ENCODE data around the gene BMPR1A. TPM values are rescaled to one million over a fixed set of nuclear protein-coding genes. Genes with fewer than 3 reads are reported as not detected.
"Not testable (repeated sequence)": the region's sequence is repeated elsewhere in the genome, so short reads cannot be mapped to it uniquely, and the experiment has no call there.

BMPR1A gene
- total and polyA plus RNA-seq, 12 donors: 4.4 to 55.9 (median 27.0) TPM

GRCh38 chr10:86732771-86733170 is 23.6 kb upstream of the BMPR1A start:
- no peak for TF ChIP-seq POLR2A (IDR thresholded peaks at IDR 0.05)
- TF ChIP-seq CTCF (IDR thresholded peaks at IDR 0.05): no peak
- no peaks in the 10 kb centered on the region for H3K27me3 ChIP-seq
- DNase-seq: no peak
- H3K4me1 ChIP-seq (replicated peaks in 1 of 2): no peaks in the 10 kb centered on the region
- intact Hi-C loops (cut with DNase I): no loop called here
- no peaks in the 10 kb centered on the region for H3K36me3 ChIP-seq (replicated peaks in 1 of 2)
- H3K27ac ChIP-seq: no peak overlapping the region
- no peak overlapping the region for H3K4me3 ChIP-seq
- H3K9me3 ChIP-seq (replicated peaks in 1 of 3): no peaks in the 10 kb centered on the region
- 76 to 93% (median 83%) methylated on average over 11 to 13 of the region's 13 CpGs for WGBS, 4 donors

- 75 to 89% (median 82%) methylated on average over 6 to 8 of the region's 8 CpGs for WGBS, 4 donors
- DNase-seq: no peak
- intact Hi-C loops (cut with DNase I): no loop called here
These were observed 23.2 kb upstream of the BMPR1A start for GRCh38 chr10:86733260-86733671.

GRCh38 chr10:86734207-86734988 is 22.0 kb upstream of the BMPR1A start:
- H3K36me3 ChIP-seq (replicated peaks in 1 of 2): no peaks in the 10 kb centered on the region
- WGBS, 4 donors: 58 to 75% (median 59%) methylated on average over 4 of the region's 4 CpGs

More at GRCh38 chr10:86733260-86733671, 23.2 kb upstream of the BMPR1A start:
- no peaks in the 10 kb centered on the region for H3K27me3 ChIP-seq
- TF ChIP-seq POLR2A (IDR thresholded peaks at IDR 0.05): no peak
- no peak for TF ChIP-seq CTCF (IDR thresholded peaks at IDR 0.05)
- H3K4me1 ChIP-seq (replicated peaks in 1 of 2): no peaks in the 10 kb centered on the region
- no peaks in the 10 kb centered on the region for H3K36me3 ChIP-seq (replicated peaks in 1 of 2)
- no peak overlapping the region for H3K27ac ChIP-seq
- H3K4me3 ChIP-seq: no peak overlapping the region
- no peaks in the 10 kb centered on the region for H3K9me3 ChIP-seq (replicated peaks in 1 of 3)

GRCh38 chr10:86735278-86735677 is 21.1 kb upstream of the BMPR1A start:
- WGBS, 4 donors: 83 to 98% (median 92%) methylated on average over 4 of the region's 4 CpGs
- H3K4me1 ChIP-seq (replicated peaks in 1 of 2); H3K27ac ChIP-seq; H3K9me3 ChIP-seq (replicated peaks in 1 of 3); H3K27me3 ChIP-seq; DNase-seq; H3K36me3 ChIP-seq (replicated peaks in 1 of 2); intact Hi-C loops (cut with DNase I); H3K4me3 ChIP-seq: not testable (repeated sequence)

More at GRCh38 chr10:86734207-86734988, 22.0 kb upstream of the BMPR1A start:
- intact Hi-C loops (cut with DNase I): no loop called here
- TF ChIP-seq CTCF (IDR thresholded peaks at IDR 0.05): no peak
- no peak for TF ChIP-seq POLR2A (IDR thresholded peaks at IDR 0.05)
- H3K27ac ChIP-seq: no peak overlapping the region
- H3K9me3 ChIP-seq (replicated peaks in 1 of 3): no peaks in the 10 kb centered on the region
- DNase-seq: no peak
- no peak overlapping the region for H3K4me3 ChIP-seq
- H3K27me3 ChIP-seq: no peaks in the 10 kb centered on the region
- H3K4me1 ChIP-seq (replicated peaks in 1 of 2): no peaks in the 10 kb centered on the region

GRCh38 chr10:86742230-86742629 is 14.2 kb upstream of the BMPR1A start:
- TF ChIP-seq CTCF (IDR thresholded peaks at IDR 0.05): no peak
- no peak for TF ChIP-seq POLR2A (IDR thresholded peaks at IDR 0.05)
- no peaks in the 10 kb centered on the region for H3K9me3 ChIP-seq (replicated peaks in 1 of 3)
- H3K36me3 ChIP-seq (replicated peaks in 1 of 2): no peaks in the 10 kb centered on the region
- no peak overlapping the region for H3K27ac ChIP-seq
- intact Hi-C loops (cut with DNase I): no loop called here
- DNase-seq: no peak
- WGBS, 4 donors: 96 to 100% (median 100%) methylated on average over 1 of the region's 1 CpG
- H3K4me1 ChIP-seq (replicated peaks in 1 of 2): no peaks in the 10 kb centered on the region
- no peak overlapping the region for H3K4me3 ChIP-seq
- H3K27me3 ChIP-seq: no peaks in the 10 kb centered on the region
